ENCODE results near the gene LCK. TPM values are rescaled to one million over a fixed set of nuclear protein-coding genes. Genes with fewer than 3 reads are reported as not detected.

Gene LCK
- total and polyA plus RNA-seq, 9 of the 15 experiments (the other 6 are each of a cell fraction or from before 2014, with no cell fraction given): 0.04 to 0.47 (median 0.13) TPM; not detected in 6

- peak; percentile 81 for TF ChIP-seq EP300 (IDR thresholded peaks at IDR 0.05; ENCODE audit: low read length)
- no peak for TF ChIP-seq SP1 (CRISPR knock-in tag; IDR thresholded peaks at IDR 0.05)
- no peak for TF ChIP-seq ZNF740 (CRISPR knock-in tag; IDR thresholded peaks at IDR 0.05)
- TF ChIP-seq ZNF740 (tag; IDR thresholded peaks at IDR 0.05): no peak
- TF ChIP-seq XRCC5 (IDR thresholded peaks at IDR 0.05; ENCODE audit: low read depth, low read length): no peak
- TF ChIP-seq L3MBTL2 (IDR thresholded peaks at IDR 0.05): no peak
- no peak for TF ChIP-seq STAT6 (CRISPR knock-in tag; IDR thresholded peaks at IDR 0.05)
- no peak for TF ChIP-seq STAG1 (CRISPR knock-in tag; IDR thresholded peaks at IDR 0.05; ENCODE audit: borderline replicate concordance)
- no peak for TF ChIP-seq RBM15 (IDR thresholded peaks at IDR 0.05; ENCODE audit: insufficient read depth, low read length)
- no peak for TF ChIP-seq ZBED1 (IDR thresholded peaks at IDR 0.05)
- TF ChIP-seq SRSF1 (IDR thresholded peaks at IDR 0.05; ENCODE audit: low read depth, low read length): no peak
- TF ChIP-seq HSF4 (CRISPR knock-in tag; IDR thresholded peaks at IDR 0.05; ENCODE audit: borderline replicate concordance): no peak
- TF ChIP-seq THRB (CRISPR knock-in tag; conservative IDR thresholded peaks at IDR 0.05): no peak
- peak; percentile 96 for TF ChIP-seq JUND (IDR thresholded peaks at IDR 0.05; ENCODE audit: borderline replicate concordance, low read depth, low read length)
- TF ChIP-seq JUND (tag; IDR thresholded peaks at IDR 0.05; ENCODE audit: borderline replicate concordance, low read depth, low read length): peak; percentile 82; the same call in 1 of the 3 replicates
- no peak for TF ChIP-seq CSDE1 (IDR thresholded peaks at IDR 0.05)
- TF ChIP-seq EZH2 (IDR thresholded peaks at IDR 0.05; ENCODE audit: borderline replicate concordance, low read depth, low read length): no peak
- no peak for TF ChIP-seq CTCFL (IDR thresholded peaks at IDR 0.05; ENCODE audit: borderline replicate concordance, insufficient read depth, low read depth, low read length, poor library complexity, severe bottlenecking)
These were observed 56.3 kb downstream of the LCK start (continued) for GRCh38 chr1:32307324-32307723.

Measured in K562 (cell line).